Panc1 (cell line): ENCODE measurements around the gene MYH11. TPM values are rescaled to one million over a fixed set of nuclear protein-coding genes. Genes with fewer than 3 reads are reported as not detected.

Experiments
- ATAC-seq: fragments of 200-7000 bp; cut with Tn5 transposase; 2 replicates; pipeline ENCODE4 v1.9.1; 2020; ENCODE audit warnings: mild to moderate bottlenecking, moderate library complexity
- BruUV-seq: library from RNA; stranded (reverse); fragments of 400-500 nt; replicated peaks from 2 replicates; lab custom pipeline; 2021; lab: Mats Ljungman, UMichigan
- CTCF ChIA-PET: fragments of 300-600 bp; sonication (Branson Sonifier 250); formaldehyde crosslinking; loops from one replicate; lab custom pipeline; 2022; ENCODE audit warnings: antibody characterized with exemption; lab: Charles Lee
- POLR2A ChIA-PET: fragments of 300-600 bp; sonication (Branson Sonifier 250); formaldehyde crosslinking; loops from one replicate; lab custom pipeline; 2022; ENCODE audit warnings: antibody characterized with exemption; lab: Charles Lee
- DNase-seq: peaks from one replicate; pipeline ENCODE4 v3.0.0-alpha.2; 2010; ENCODE audit warnings: low read depth, low spot score
- H3K27ac ChIP-seq: 2 replicates; pipeline ENCODE4 v1.5.1; 2011; ENCODE audit warnings: mild to moderate bottlenecking, low read length, inconsistent platforms
- H3K27me3 ChIP-seq: fragments of 200-500 bp; sonication (Bioruptor generic); 2 replicates; pipeline ENCODE4 v1.6.0; 2014; ENCODE audit warnings: low read length, inconsistent platforms; ENCODE audit not compliant: control insufficient read depth, insufficient read depth
- H3K36me3 ChIP-seq: fragments of 200-500 bp; sonication (Bioruptor generic); 2 replicates; pipeline ENCODE4 v1.5.1; 2014; ENCODE audit warnings: inconsistent platforms, mild to moderate bottlenecking, low read length, moderate library complexity; ENCODE audit not compliant: control insufficient read depth, insufficient read depth
- H3K4me1 ChIP-seq: 2 replicates; pipeline ENCODE4 v1.5.1; 2011; ENCODE audit warnings: inconsistent platforms, mild to moderate bottlenecking, low read length, moderate library complexity; ENCODE audit not compliant: control insufficient read depth, insufficient read depth
- H3K4me3 ChIP-seq, 2 experiments: 2 replicates each; pipeline ENCODE4 v1.5.1; 2011 to 2012; ENCODE audit warnings: low read depth in 2 of 2, low read length in 2 of 2, mild to moderate bottlenecking in 2 of 2, inconsistent platforms in 1 of 2, moderate library complexity in 1 of 2
- H3K9me3 ChIP-seq: fragments of 200-500 bp; sonication (Bioruptor generic); 2 replicates; pipeline ENCODE4 v1.5.1; 2014; ENCODE audit warnings: low read depth, mild to moderate bottlenecking, inconsistent platforms, low read length, moderate library complexity; ENCODE audit not compliant: control insufficient read depth, insufficient read depth
- CTCF ChIP-seq: fragments of 450-650 bp; IDR thresholded peaks from 2 replicates; pipeline ENCODE4 v1.5.1; 2017; ENCODE audit warnings: mild to moderate bottlenecking
- POLR2AphosphoS5 ChIP-seq: IDR thresholded peaks from 2 replicates; pipeline ENCODE4 v1.6.1; 2012; ENCODE audit warnings: mild to moderate bottlenecking, low read depth, low read length, moderate library complexity
- REST ChIP-seq, 2 experiments: IDR thresholded peaks; 2 replicates each; pipeline ENCODE4 v1.6.1; 2011 to 2012; ENCODE audit warnings: low read depth in 2 of 2, control low read depth in 1 of 2, low read length in 1 of 2, mild to moderate bottlenecking in 1 of 2, moderate library complexity in 1 of 2; ENCODE audit not compliant: insufficient read depth in 1 of 2
- SIN3A ChIP-seq: IDR thresholded peaks from 2 replicates; pipeline ENCODE4 v1.6.1; 2012; ENCODE audit warnings: low read depth, mild to moderate bottlenecking, low read length, moderate library complexity, borderline replicate concordance; ENCODE audit not compliant: insufficient read depth
- TCF7L2 ChIP-seq: IDR thresholded peaks from 2 replicates; pipeline ENCODE4 v1.6.1; 2011; ENCODE audit warnings: mild to moderate bottlenecking, low read depth, low read length, inconsistent platforms
- in situ Hi-C: cut with HindIII; loops from 2 replicates; pipeline ENCODE4 v1.10.0; 2016; ENCODE audit warnings: low sequenced_read_pairs, low pct_unique_long_range_greater_than_20kb
- intact Hi-C: fragments of 100-400 bp; cut with micrococcal nuclease; formaldehyde crosslinking; loops from one replicate; pipeline ENCODE4 v1.10.0; 2022; ENCODE audit not compliant: unreplicated experiment
- total RNA-seq: library from RNA; stranded (reverse); gene quantifications from one replicate; pipeline ENCODE4 v1.2.1, GENCODE V29; 2021; ENCODE audit not compliant: unreplicated experiment

The MYH11 gene
- total RNA-seq, 1 experiment from 2014 or later = 0.51 TPM

GRCh38 chr16:15858921-15859668, 2.3 kb upstream of the MYH11 start:
- Histone ChIP-seq H3K9me3 (no peaks in the 10 kb centered on the region), H3K27me3 (peaks cover 25% of the 10 kb centered on the region), H3K4me1 (peaks cover 11% of the 10 kb centered on the region), H3K27ac (no peak overlapping the region), H3K4me3 (no peak overlapping the region), H3K36me3 (no peaks in the 10 kb centered on the region)
- ATAC-seq (no peak), DNase-seq (no peak)
- ChIA-PET CTCF (interaction anchor here (0.8 kb wide), 1 partner anchor 81 kb away, joined by 3 read pairs; no protein-coding TSS in a partner anchor), POLR2A (no interaction called here)
- in situ Hi-C loops = no loop called here
- intact Hi-C loops = no loop called here
- TF ChIP-seq CTCF = no peak
- TF ChIP-seq TCF7L2 = no peak
- no peak for TF ChIP-seq POLR2AphosphoS5
- TF ChIP-seq REST (IDR thresholded peaks at IDR 0.05; ENCODE audit: insufficient read depth in 1 of 2, low read depth in 2 of 2, low read length in 1 of 2) = no peak
- no TSS peak for BruUV-seq

- H3K9me3 ChIP-seq = no peaks in the 10 kb centered on the region
- ChIA-PET CTCF (no interaction called here), POLR2A (interaction anchor here (0.6 kb wide), 1 partner anchor 13 kb away, joined by 6 read pairs; no protein-coding TSS in a partner anchor)
- TF ChIP-seq POLR2AphosphoS5 (no peak), TCF7L2 (no peak), REST (IDR thresholded peaks at IDR 0.05; ENCODE audit: insufficient read depth in 1 of 2, low read depth in 2 of 2, low read length in 1 of 2) (no peak), CTCF (no peak), SIN3A (no peak)
- ATAC-seq (peak; percentile 61), DNase-seq (no peak)
- intact Hi-C loops (no loop called here), in situ Hi-C loops (no loop called here)
- H3K27me3 ChIP-seq = peaks cover 25% of the 10 kb centered on the region
- H3K4me3 ChIP-seq = peak overlapping the region; percentile 36 to 58
- H3K36me3 ChIP-seq = no peaks in the 10 kb centered on the region
- H3K4me1 ChIP-seq = peaks cover 11% of the 10 kb centered on the region
- H3K27ac ChIP-seq = no peak overlapping the region
- no TSS peak for BruUV-seq
Measured at GRCh38 chr16:15857724-15858560, 1.1 kb upstream of the MYH11 start.
